ENCODE results near the gene POU5F1.

- no peak for TF ChIP-seq MYC (IDR thresholded peaks at IDR 0.05; ENCODE audit: borderline replicate concordance, low read length)
- no peak for TF ChIP-seq CTCF (IDR thresholded peaks at IDR 0.05)
- no peak for TF ChIP-seq NR3C1 (IDR thresholded peaks at IDR 0.05)
- no peak for TF ChIP-seq EP300 (IDR thresholded peaks at IDR 0.05)
- TF ChIP-seq EHMT2 (IDR thresholded peaks at IDR 0.05; ENCODE audit: low read depth), result no peak
- TF ChIP-seq RNF2 (IDR thresholded peaks at IDR 0.05; ENCODE audit: borderline replicate concordance, low read depth), result no peak
- TF ChIP-seq CEBPB (IDR thresholded peaks at IDR 0.05), result no peak
- TF ChIP-seq JUN (IDR thresholded peaks at IDR 0.05), result no peak
- no peak for TF ChIP-seq CBX8 (IDR thresholded peaks at IDR 0.05)
- TF ChIP-seq RFX5 (IDR thresholded peaks at IDR 0.05), result no peak
Measured at GRCh38 chr6:31142361-31142761, 28.1 kb downstream of the POU5F1 start.
